Embryonic facial prominence (tissue), 1 donor: ENCODE data around the gene KIAA0586.
"Not testable (repeated sequence)": the region's sequence is repeated elsewhere in the genome, so short reads cannot be mapped to it uniquely, and the experiment has no call there.

ENCODE experiments used
- DNase-seq: peaks from one replicate; pipeline ENCODE4 v3.0.0-alpha.2; 2016; ENCODE audit errors: extremely low spot score

The KIAA0586 gene

GRCh38 chr14:58464652-58465051, 37.1 kb downstream of the KIAA0586 start:
- no peak for DNase-seq

GRCh38 chr14:58465421-58465820, 37.9 kb downstream of the KIAA0586 start:
- DNase-seq: no peak

- DNase-seq: no peak
These were observed 38.9 kb downstream of the KIAA0586 start for GRCh38 chr14:58466459-58466858.

GRCh38 chr14:58467575-58467974, 40.1 kb downstream of the KIAA0586 start:
- no peak for DNase-seq

- DNase-seq: no peak
These were observed 41.8 kb downstream of the KIAA0586 start for GRCh38 chr14:58469309-58469708.

GRCh38 chr14:58476320-58476719, 48.8 kb downstream of the KIAA0586 start:
- DNase-seq: no peak

- no peak for DNase-seq
These were observed 50.1 kb downstream of the KIAA0586 start for GRCh38 chr14:58477653-58478052.

- DNase-seq: not testable (repeated sequence)
These were observed 50.8 kb downstream of the KIAA0586 start for GRCh38 chr14:58478329-58478728.

- DNase-seq: no peak
These were observed 52.5 kb downstream of the KIAA0586 start for GRCh38 chr14:58479975-58480374.

- DNase-seq: no peak
These were observed 56.7 kb downstream of the KIAA0586 start for GRCh38 chr14:58484176-58484575.

GRCh38 chr14:58488550-58488949, 61.0 kb downstream of the KIAA0586 start:
- no peak for DNase-seq

- no peak for DNase-seq
These were observed 64.1 kb downstream of the KIAA0586 start for GRCh38 chr14:58491593-58491992.

- no peak for DNase-seq
These were observed 64.5 kb downstream of the KIAA0586 start for GRCh38 chr14:58492044-58492443.

GRCh38 chr14:58501214-58501816, 73.8 kb downstream of the KIAA0586 start:
- DNase-seq: peak; percentile 74

- DNase-seq: no peak
These were observed 85.8 kb downstream of the KIAA0586 start for GRCh38 chr14:58513272-58513671.

- DNase-seq: no peak
These were observed 90.1 kb downstream of the KIAA0586 start for GRCh38 chr14:58517592-58517991.

GRCh38 chr14:58525691-58526090, 98.2 kb downstream of the KIAA0586 start:
- DNase-seq: not testable (repeated sequence)

GRCh38 chr14:58533446-58533845, 105.9 kb downstream of the KIAA0586 start:
- DNase-seq: peak; percentile 27

GRCh38 chr14:58535044-58535443, 107.5 kb downstream of the KIAA0586 start:
- no peak for DNase-seq

- DNase-seq: no peak
These were observed 109.5 kb downstream of the KIAA0586 start for GRCh38 chr14:58537004-58537403.

GRCh38 chr14:58540749-58541632, 113.5 kb downstream of the KIAA0586 start:
- no peak for DNase-seq

GRCh38 chr14:58541633-58542022, 114.1 kb downstream of the KIAA0586 start:
- no peak for DNase-seq

GRCh38 chr14:58543253-58543652, 115.7 kb downstream of the KIAA0586 start:
- no peak for DNase-seq
